Esophagus squamous epithelium (tissue), 5 donors: ENCODE measurements around the gene NUDCD3. TPM values are rescaled to one million over a fixed set of nuclear protein-coding genes. Genes with fewer than 3 reads are reported as not detected.

Experiments used
- DNase-seq: peaks from one replicate; lab custom pipeline; 2025; lab: John Stamatoyannopoulos, UW
- H3K27ac ChIP-seq, 4 donors: fragments of 200-600 bp; sonication (generic); one replicate each; pipeline ENCODE4 v1.5.1; 2016 to 2019; ENCODE audit warnings: mild to moderate bottlenecking in 1 of 4
- H3K27me3 ChIP-seq, 4 donors: fragments of 200-600 bp; sonication (generic); 1 replicate in 3 of 4; 2 replicates in 1 of 4; pipeline versions ENCODE4 v1.5.1 to v1.6.0; 2017 to 2021; ENCODE audit warnings: antibody characterized with exemption in 1 of 4
- H3K36me3 ChIP-seq, 3 donors: fragments of 200-600 bp; sonication (generic); one replicate each; pipeline ENCODE4 v1.5.1; 2016 to 2019
- H3K4me1 ChIP-seq, 3 donors: fragments of 200-600 bp; sonication (generic); one replicate each; pipeline ENCODE4 v1.5.1; 2017 to 2019
- H3K4me3 ChIP-seq, 4 donors: fragments of 200-600 bp; sonication (generic); 1 replicate in 3 of 4; 2 replicates in 1 of 4; pipeline ENCODE4 v1.5.1; 2016 to 2019; ENCODE audit warnings: mild to moderate bottlenecking in 2 of 4, moderate library complexity in 1 of 4
- H3K9me3 ChIP-seq, 3 donors: fragments of 200-600 bp; sonication (generic); one replicate each; pipeline ENCODE4 v1.5.1; 2016 to 2019
- CTCF ChIP-seq, 6 experiments: fragments of 450-650 bp in 4 of 6; fragments of 200-600 bp in 2 of 6; sonication (generic) in 2 of 6; IDR thresholded peaks; one replicate each; pipeline ENCODE4 v1.5.1; 2016 to 2019; ENCODE audit warnings: antibody characterized with exemption in 6 of 6, mild to moderate bottlenecking in 4 of 6, moderate library complexity in 4 of 6
- POLR2A ChIP-seq, 4 donors: fragments of 450-650 bp; IDR thresholded peaks; one replicate each; pipeline ENCODE4 v1.6.1; 2017; ENCODE audit warnings: antibody characterized with exemption in 4 of 4, mild to moderate bottlenecking in 4 of 4, moderate library complexity in 3 of 4
- WGBS, 2 donors: methylation state at CpG; one replicate each; pipeline ENCODE4 v1.1.5; 2018; 5-methylcytosine and 5-hydroxymethylcytosine counted together
- intact Hi-C: fragments of 100-400 bp; cut with DNase I; formaldehyde crosslinking; loops from one replicate; pipeline ENCODE4 v1.15.0; 2022
- total RNA-seq, 4 donors: library from RNA; depleted of rRNA; stranded (reverse); fragments of >200 nt; gene quantifications; one replicate each; pipeline ENCODE4 v1.1.0, GENCODE V29; 2016
- donor health status: DM: yes; HTN: yes; CAD: no.

NUDCD3 gene
- total RNA-seq, 4 donors from 2014 or later: 33.5 to 54.0 (median 47.0) TPM

GRCh38 chr7:44373418-44373740 is 117.1 kb downstream of the NUDCD3 start:
- no peak for DNase-seq
- WGBS, 2 donors: 86% methylated on average over 1 of the region's 2 CpGs; no CpG with 5 or more reads in 1 of the 2 donors
- H3K9me3 ChIP-seq: no peaks in the 10 kb centered on the region
- H3K4me3 ChIP-seq: no peak overlapping the region
- peaks cover 0 to 42% (median 0%) of the 10 kb centered on the region in 4 donors for H3K27me3 ChIP-seq
- H3K27ac ChIP-seq: no peak overlapping the region
- intact Hi-C loops: no loop called here
- no peak for TF ChIP-seq CTCF (IDR thresholded peaks at IDR 0.05)
- no peak for TF ChIP-seq POLR2A (IDR thresholded peaks at IDR 0.05)
- H3K36me3 ChIP-seq: no peaks in the 10 kb centered on the region
- H3K4me1 ChIP-seq: peaks cover 0 to 6% (median 0%) of the 10 kb centered on the region in 3 donors

- H3K4me3 ChIP-seq: no peak overlapping the region
- peaks cover 0 to 48% (median 0%) of the 10 kb centered on the region in 4 donors for H3K27me3 ChIP-seq
- no peak for DNase-seq
- WGBS, 2 donors: 64 to 77% methylated on average over 5 of the region's 5 CpGs
- no peak overlapping the region for H3K27ac ChIP-seq
- TF ChIP-seq CTCF (IDR thresholded peaks at IDR 0.05): no peak
- no peak for TF ChIP-seq POLR2A (IDR thresholded peaks at IDR 0.05)
- H3K4me1 ChIP-seq: no peaks in the 10 kb centered on the region
- no peaks in the 10 kb centered on the region for H3K9me3 ChIP-seq
- no peaks in the 10 kb centered on the region for H3K36me3 ChIP-seq
- intact Hi-C loops: no loop called here
Measured at GRCh38 chr7:44372560-44373417, 117.7 kb downstream of the NUDCD3 start.

GRCh38 chr7:44368885-44369284 is 121.6 kb downstream of the NUDCD3 start:
- intact Hi-C loops: no loop called here
- TF ChIP-seq CTCF (IDR thresholded peaks at IDR 0.05) (no peak), POLR2A (IDR thresholded peaks at IDR 0.05) (no peak)

GRCh38 chr7:44368455-44368854 is 122.0 kb downstream of the NUDCD3 start:
- H3K27me3 ChIP-seq: peaks cover 0 to 43% (median 0%) of the 10 kb centered on the region in 4 donors
- no peaks in the 10 kb centered on the region for H3K36me3 ChIP-seq
- intact Hi-C loops: no loop called here
- H3K27ac ChIP-seq: no peak overlapping the region
- DNase-seq: no peak
- H3K4me3 ChIP-seq: no peak overlapping the region
- TF ChIP-seq CTCF (IDR thresholded peaks at IDR 0.05): no peak
- TF ChIP-seq POLR2A (IDR thresholded peaks at IDR 0.05): no peak
- H3K4me1 ChIP-seq: no peaks in the 10 kb centered on the region
- H3K9me3 ChIP-seq: no peaks in the 10 kb centered on the region

More at GRCh38 chr7:44368885-44369284, 121.6 kb downstream of the NUDCD3 start:
- Histone ChIP-seq H3K4me1 (no peaks in the 10 kb centered on the region), H3K27me3 (peaks cover 0 to 46% (median 0%) of the 10 kb centered on the region in 4 donors), H3K9me3 (no peaks in the 10 kb centered on the region), H3K4me3 (no peak overlapping the region), H3K36me3 (no peaks in the 10 kb centered on the region), H3K27ac (no peak overlapping the region)
- WGBS, 2 donors: 100% methylated on average over 1 of the region's 1 CpG
- DNase-seq: no peak

- 81% methylated on average over 4 of the region's 5 CpGs; no CpG with 5 or more reads in 1 of the 2 donors for WGBS, 2 donors
- Histone ChIP-seq H3K27ac (no peak overlapping the region), H3K4me1 (no peaks in the 10 kb centered on the region), H3K4me3 (no peak overlapping the region), H3K9me3 (no peaks in the 10 kb centered on the region), H3K27me3 (peaks cover 0 to 44% (median 0%) of the 10 kb centered on the region in 4 donors), H3K36me3 (no peaks in the 10 kb centered on the region)
- intact Hi-C loops: no loop called here
- TF ChIP-seq POLR2A (IDR thresholded peaks at IDR 0.05) (no peak), CTCF (IDR thresholded peaks at IDR 0.05) (no peak)
- DNase-seq: no peak
Measured at GRCh38 chr7:44367475-44368043, 122.9 kb downstream of the NUDCD3 start.
